GM10266 (cell line): Measurements from ENCODE around the gene VLDLR.
"Not testable (repeated sequence)": the region's sequence is repeated elsewhere in the genome, so short reads cannot be mapped to it uniquely, and the experiment has no call there.

Experiments
- DNase-seq: peaks from one replicate; pipeline ENCODE4 v3.0.0; 2012; ENCODE audit errors: extremely low spot score
- CTCF ChIP-seq: IDR thresholded peaks from 2 replicates; pipeline ENCODE4 v1.5.1; 2012; ENCODE audit warnings: mild to moderate bottlenecking, low read depth; ENCODE audit not compliant: control insufficient read depth, insufficient read depth; ENCODE audit errors: missing control alignments

The VLDLR gene

GRCh38 chr9:2700909-2701550, 79.4 kb downstream of the VLDLR start:
- TF ChIP-seq CTCF, result no peak
- no peak for DNase-seq

- no peak for TF ChIP-seq CTCF
- DNase-seq, result no peak
Measured at GRCh38 chr9:2704504-2704903, 82.9 kb downstream of the VLDLR start.

GRCh38 chr9:2707256-2707655, 85.7 kb downstream of the VLDLR start:
- DNase-seq, result not testable (repeated sequence)
